Right lobe of liver (tissue), 4 donors: ENCODE data around the gene LRRC10B.

Experiments
- POLR2A ChIP-seq: fragments of 450-650 bp; IDR thresholded peaks from one replicate; pipeline ENCODE4 v1.6.1; 2017; ENCODE audit warnings: antibody characterized with exemption, mild to moderate bottlenecking
- TF ChIP-seq, protein P1 (sequence below), 4 donors: fragments of 200-600 bp in 3 of 4; fragments of 450-650 bp in 1 of 4; IDR thresholded peaks; one replicate each; pipeline versions ENCODE4 v1.5.1 to v1.8.0; 2016 to 2022; ENCODE audit warnings: antibody characterized with exemption in 4 of 4, mild to moderate bottlenecking in 2 of 4
- donor health status: DM: no; HTN: no; CAD: no.
- donor health status: DM: no; HTN: no; CAD: no.
- donor health status: DM: no; HTN: yes; CAD: no.

DNA sequence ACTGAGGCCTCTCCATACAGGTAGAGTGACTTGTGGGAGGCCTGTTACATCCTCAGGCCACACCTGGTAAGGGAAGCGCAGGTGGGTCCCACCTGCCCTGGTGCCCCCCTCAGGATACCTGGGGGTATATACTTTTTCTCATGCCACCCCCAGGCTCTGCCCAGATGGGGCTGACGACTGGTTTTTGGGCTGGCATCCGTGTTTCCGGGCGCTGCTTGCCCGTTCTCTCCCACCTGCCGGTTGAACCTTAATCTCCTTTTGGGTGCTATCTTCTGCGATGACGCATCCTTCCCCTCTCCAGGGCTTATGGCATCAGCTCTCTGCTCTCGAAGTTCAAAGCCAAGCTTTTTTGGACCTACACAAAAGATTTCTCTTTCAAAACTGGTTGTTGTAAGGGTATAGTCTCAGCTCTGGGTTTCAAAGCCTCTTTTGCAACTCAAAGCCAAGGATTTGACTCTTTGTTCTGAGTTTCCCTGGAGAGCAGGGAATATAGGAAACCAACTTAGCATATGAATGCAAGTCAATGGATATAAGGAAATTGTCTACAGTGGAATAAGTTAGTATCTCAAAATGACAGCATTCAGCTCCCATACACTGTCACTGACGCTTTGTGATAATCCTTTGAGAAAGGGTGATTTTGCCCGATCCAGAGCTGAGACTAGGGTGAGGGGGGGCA lies 8.6 kb upstream of the LRRC10B start:
- TF ChIP-seq, protein P1, sequence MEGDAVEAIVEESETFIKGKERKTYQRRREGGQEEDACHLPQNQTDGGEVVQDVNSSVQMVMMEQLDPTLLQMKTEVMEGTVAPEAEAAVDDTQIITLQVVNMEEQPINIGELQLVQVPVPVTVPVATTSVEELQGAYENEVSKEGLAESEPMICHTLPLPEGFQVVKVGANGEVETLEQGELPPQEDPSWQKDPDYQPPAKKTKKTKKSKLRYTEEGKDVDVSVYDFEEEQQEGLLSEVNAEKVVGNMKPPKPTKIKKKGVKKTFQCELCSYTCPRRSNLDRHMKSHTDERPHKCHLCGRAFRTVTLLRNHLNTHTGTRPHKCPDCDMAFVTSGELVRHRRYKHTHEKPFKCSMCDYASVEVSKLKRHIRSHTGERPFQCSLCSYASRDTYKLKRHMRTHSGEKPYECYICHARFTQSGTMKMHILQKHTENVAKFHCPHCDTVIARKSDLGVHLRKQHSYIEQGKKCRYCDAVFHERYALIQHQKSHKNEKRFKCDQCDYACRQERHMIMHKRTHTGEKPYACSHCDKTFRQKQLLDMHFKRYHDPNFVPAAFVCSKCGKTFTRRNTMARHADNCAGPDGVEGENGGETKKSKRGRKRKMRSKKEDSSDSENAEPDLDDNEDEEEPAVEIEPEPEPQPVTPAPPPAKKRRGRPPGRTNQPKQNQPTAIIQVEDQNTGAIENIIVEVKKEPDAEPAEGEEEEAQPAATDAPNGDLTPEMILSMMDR (IDR thresholded peaks at IDR 0.05): no peak
- no peak for TF ChIP-seq POLR2A
